Testis (tissue), 3 donors: ENCODE measurements around the gene DGAT2. TPM values are rescaled to one million over a fixed set of nuclear protein-coding genes. Genes with fewer than 3 reads are reported as not detected.

Experiments
- DNase-seq: peaks from one replicate; pipeline ENCODE4 v3.0.0-alpha.2; 2019
- H3K27ac ChIP-seq, 2 donors: fragments of 200-600 bp; sonication (generic); one replicate each; pipeline ENCODE4 v1.5.1; 2019
- H3K27me3 ChIP-seq: fragments of 200-600 bp; sonication (generic); one replicate; pipeline ENCODE4 v1.5.1; 2019
- H3K36me3 ChIP-seq: fragments of 200-600 bp; sonication (generic); one replicate; pipeline ENCODE4 v1.5.1; 2017; ENCODE audit warnings: low read depth; ENCODE audit errors: missing control alignments
- H3K4me1 ChIP-seq: fragments of 200-600 bp; sonication (generic); one replicate; pipeline ENCODE4 v1.5.1; 2019
- H3K4me3 ChIP-seq, 2 donors: fragments of 200-600 bp; sonication (generic); one replicate each; pipeline ENCODE4 v1.5.1; 2017 to 2019
- H3K9me3 ChIP-seq: fragments of 200-600 bp; sonication (generic); one replicate; pipeline ENCODE4 v1.5.1; 2017
- CTCF ChIP-seq, 3 experiments: fragments of 450-650 bp in 2 of 3; fragments of 200-600 bp in 1 of 3; sonication (generic) in 1 of 3; IDR thresholded peaks; one replicate each; pipeline ENCODE4 v1.5.1; 2016 to 2019; ENCODE audit warnings: antibody characterized with exemption in 3 of 3, mild to moderate bottlenecking in 2 of 3, moderate library complexity in 1 of 3
- POLR2A ChIP-seq: fragments of 450-650 bp; IDR thresholded peaks from one replicate; pipeline ENCODE4 v1.6.1; 2017; ENCODE audit warnings: antibody characterized with exemption, mild to moderate bottlenecking, moderate library complexity
- WGBS, 2 donors: methylation state at CpG; one replicate each; pipeline ENCODE4 v1.1.5; 2018; 5-methylcytosine and 5-hydroxymethylcytosine counted together
- intact Hi-C: fragments of 100-400 bp; cut with DNase I; formaldehyde crosslinking; loops from one replicate; pipeline ENCODE4 v1.15.1; 2023; ENCODE audit warnings: low total_unique reads
- polyA plus RNA-seq: library from polyadenylated mRNA; stranded (reverse); fragments of 350-450 nt; fragmentation: Illumina TruSeq; extraction: RNeasy Lipid Tissue Mini Kit (QIAGEN cat#74804); gene quantifications from one replicate; pipeline ENCODE4 v1.2.3, GENCODE V29; 2014; ENCODE audit warnings: low read depth, low replicate concordance; ENCODE audit not compliant: insufficient read depth
- total RNA-seq, 2 donors: library from RNA; depleted of rRNA; stranded (reverse); fragments of >200 nt; gene quantifications; one replicate each; pipeline ENCODE4 v1.2.3, GENCODE V29; 2016

DGAT2 gene
- total and polyA plus RNA-seq, 3 donors from 2014 or later: 40.9 to 77.6 (median 54.6) TPM

GRCh38 chr11:75733071-75733430 is 35.5 kb upstream of the DGAT2 start:
- no peaks in the 10 kb centered on the region for H3K36me3 ChIP-seq
- H3K27ac ChIP-seq: no peak overlapping the region
- H3K4me1 ChIP-seq: no peaks in the 10 kb centered on the region
- no peak for DNase-seq
- no peak overlapping the region for H3K4me3 ChIP-seq
- intact Hi-C loops: no loop called here
- 97% methylated on average over 8 of the region's 8 CpGs for WGBS, 2 donors
- H3K9me3 ChIP-seq: no peaks in the 10 kb centered on the region
- no peaks in the 10 kb centered on the region for H3K27me3 ChIP-seq
- TF ChIP-seq POLR2A (no peak), CTCF (IDR thresholded peaks at IDR 0.05) (no peak)

- Histone ChIP-seq H3K36me3 (no peaks in the 10 kb centered on the region), H3K27me3 (no peaks in the 10 kb centered on the region), H3K9me3 (no peaks in the 10 kb centered on the region), H3K4me3 (no peak overlapping the region), H3K4me1 (no peaks in the 10 kb centered on the region), H3K27ac (no peak overlapping the region)
- intact Hi-C loops: no loop called here
- DNase-seq: no peak
- WGBS, 2 donors: 80 to 88% methylated on average over 5 of the region's 5 CpGs
- no peak for TF ChIP-seq CTCF (IDR thresholded peaks at IDR 0.05)
- no peak for TF ChIP-seq POLR2A
Observed at GRCh38 chr11:75733431-75734107, 35.0 kb upstream of the DGAT2 start.

GRCh38 chr11:75734491-75735180 is 33.9 kb upstream of the DGAT2 start:
- intact Hi-C loops: no loop called here
- H3K36me3 ChIP-seq: no peaks in the 10 kb centered on the region
- WGBS, 2 donors: 75 to 78% methylated on average over 4 to 5 of the region's 5 CpGs
- no peaks in the 10 kb centered on the region for H3K27me3 ChIP-seq
- DNase-seq: no peak
- H3K27ac ChIP-seq: no peak overlapping the region
- no peaks in the 10 kb centered on the region for H3K9me3 ChIP-seq
- TF ChIP-seq CTCF (IDR thresholded peaks at IDR 0.05) (no peak), POLR2A (no peak)
- H3K4me3 ChIP-seq: no peak overlapping the region
- H3K4me1 ChIP-seq: no peaks in the 10 kb centered on the region

- intact Hi-C loops: no loop called here
- DNase-seq: no peak
- no peaks in the 10 kb centered on the region for H3K9me3 ChIP-seq
- no peak for TF ChIP-seq POLR2A
- no peak for TF ChIP-seq CTCF (IDR thresholded peaks at IDR 0.05)
- no peaks in the 10 kb centered on the region for H3K4me1 ChIP-seq
- H3K27ac ChIP-seq: no peak overlapping the region
- no peak overlapping the region for H3K4me3 ChIP-seq
- 90 to 93% methylated on average over 4 of the region's 4 CpGs for whole genome bisulfite sequencing, 2 donors
- no peaks in the 10 kb centered on the region for H3K27me3 ChIP-seq
- no peaks in the 10 kb centered on the region for H3K36me3 ChIP-seq
Observed at GRCh38 chr11:75735181-75735845, 33.3 kb upstream of the DGAT2 start.
